Motor neuron (in vitro differentiated cells): ENCODE results near the gene TBX2. TPM values are rescaled to one million over a fixed set of nuclear protein-coding genes. Genes with fewer than 3 reads are reported as not detected.
"Not testable (repeated sequence)": the region's sequence is repeated elsewhere in the genome, so short reads cannot be mapped to it uniquely, and the experiment has no call there.

Source experiments
- ATAC-seq, 8 experiments: fragments of 200-7000 bp; cut with Tn5 transposase; replicated peaks in 6 of 8; 2 replicates each; pipeline ENCODE4 v1.8.0; 2021; ENCODE audit warnings: mild to moderate bottlenecking in 8 of 8, moderate library complexity in 8 of 8
- H3K27ac ChIP-seq, 2 donors: fragments of 250-450 bp; sonication (Bioruptor Pico); 2 replicates each; pipeline ENCODE4 v1.9.0; 2021; ENCODE audit warnings: antibody characterized with exemption in 2 of 2, mild to moderate bottlenecking in 2 of 2, moderate library complexity in 1 of 2
- H3K4me1 ChIP-seq, 2 donors: fragments of 250-450 bp; sonication (Bioruptor Pico); replicated peaks in 1 of 2; 2 replicates each; pipeline ENCODE4 v1.6.1; 2021; ENCODE audit warnings: antibody characterized with exemption in 2 of 2, mild to moderate bottlenecking in 2 of 2, moderate library complexity in 1 of 2
- H3K4me3 ChIP-seq, 5 donors: fragments of 250-450 bp; sonication (Bioruptor Pico); 2 replicates each; pipeline ENCODE4 v1.9.0; 2021; ENCODE audit warnings: antibody characterized with exemption in 5 of 5, mild to moderate bottlenecking in 5 of 5, moderate library complexity in 4 of 5
- WGBS, 10 experiments: fragments of 450-650 bp; shearing (Covaris generic); methylation state at CpG; one replicate each; pipeline ENCODE4 v1.0.0; 2022; 5-methylcytosine and 5-hydroxymethylcytosine counted together
- in situ Hi-C, 9 experiments: fragments of 400-800 bp; cut with MboI; loops; one replicate each; pipeline ENCODE4 v1.15.0; 2021; ENCODE audit warnings: low sequenced_read_pairs in 9 of 9, low pct_unique_long_range_greater_than_20kb in 2 of 9; ENCODE audit not compliant: unreplicated experiment in 9 of 9
- total RNA-seq, 8 experiments: library from RNA; unstranded; fragments of 300-600 nt; gene quantifications; 2 replicates each; pipeline versions ENCODE4 v1.2.3 to v1.2.4, GENCODE V29; 2022

TBX2 gene
- total RNA-seq, 8 experiments from 2014 or later: 0.25 to 2.9 (median 2.1) TPM

GRCh38 chr17:61442136-61442775 lies 42.6 kb downstream of the TBX2 start:
- in situ Hi-C loops: loop anchor here in 3 of 9 experiments (25.0 kb wide), 3 partner anchors 95 to 370 kb away; no protein-coding TSS in a partner anchor
- H3K4me3 ChIP-seq: no peak overlapping the region
- H3K4me1 ChIP-seq: peaks cover 2 to 4% of the 10 kb centered on the region in 2 donors
- H3K27ac ChIP-seq: no peak overlapping the region
- no peak for ATAC-seq
- 10 to 90% (median 69%) methylated on average over 1 to 4 of the region's 4 CpGs; no CpG with 5 or more reads in 1 of the 10 experiments for WGBS, 10 experiments

GRCh38 chr17:61442878-61443474 lies 43.3 kb downstream of the TBX2 start:
- no peak for ATAC-seq
- WGBS, 10 experiments: 10 to 91% (median 71%) methylated on average over 1 to 7 of the region's 11 CpGs; no CpG with 5 or more reads in 1 of the 10 experiments
- in situ Hi-C loops: loop anchor here in 3 of 9 experiments (25.0 kb wide), 3 partner anchors 94 to 369 kb away; no protein-coding TSS in a partner anchor

GRCh38 chr17:61443475-61443882 lies 43.8 kb downstream of the TBX2 start:
- in situ Hi-C loops: loop anchor here in 3 of 9 experiments (25.0 kb wide), 3 partner anchors 94 to 369 kb away; no protein-coding TSS in a partner anchor
- Histone ChIP-seq H3K27ac (no peak overlapping the region), H3K4me3 (no peak overlapping the region), H3K4me1 (peaks cover 2 to 4% of the 10 kb centered on the region in 2 donors)
- 90% methylated on average over 2 of the region's 18 CpGs; no CpG with 5 or more reads in 9 of the 10 experiments for WGBS, 10 experiments
- ATAC-seq: peak in 1 of 8 experiments; percentile 27

More at GRCh38 chr17:61442878-61443474, 43.3 kb downstream of the TBX2 start:
- Histone ChIP-seq H3K4me3 (no peak overlapping the region), H3K27ac (no peak overlapping the region), H3K4me1 (peaks cover 2 to 4% of the 10 kb centered on the region in 2 donors)

- no peak overlapping the region for H3K27ac ChIP-seq
- no peak overlapping the region for H3K4me3 ChIP-seq
- no peak for ATAC-seq
- in situ Hi-C loops: loop anchor here in 3 of 9 experiments (25.0 kb wide), 3 partner anchors 93 to 368 kb away; no protein-coding TSS in a partner anchor
- H3K4me1 ChIP-seq: peaks cover 2 to 4% of the 10 kb centered on the region in 2 donors
- WGBS, 10 experiments: 36 to 93% (median 56%) methylated on average over 2 to 9 of the region's 13 CpGs; no CpG with 5 or more reads in 3 of the 10 experiments
Observed at GRCh38 chr17:61444075-61444474, 44.4 kb downstream of the TBX2 start.

- WGBS, 10 experiments: 0 to 100% (median 50%) methylated on average over 1 to 2 of the region's 6 CpGs; no CpG with 5 or more reads in 3 of the 10 experiments
- peak in 5 of 8 experiments; percentile 80 to 98 (median 82) for ATAC-seq
- in situ Hi-C loops: loop anchor here in 3 of 9 experiments (25.0 kb wide), 3 partner anchors 92 to 367 kb away; no protein-coding TSS in a partner anchor
- no peak overlapping the region for H3K27ac ChIP-seq
- no peak overlapping the region for H3K4me3 ChIP-seq
- peaks cover 2 to 4% of the 10 kb centered on the region in 2 donors for H3K4me1 ChIP-seq
Observed at GRCh38 chr17:61444831-61445230, 45.2 kb downstream of the TBX2 start.

- in situ Hi-C loops: loop anchor here in 3 of 9 experiments (25.0 kb wide), 3 partner anchors 90 to 365 kb away; no protein-coding TSS in a partner anchor
- Histone ChIP-seq H3K4me1 (peaks cover 2 to 4% of the 10 kb centered on the region in 2 donors), H3K27ac (no peak overlapping the region), H3K4me3 (no peak overlapping the region)
- no peak for ATAC-seq
Observed at GRCh38 chr17:61447358-61447757, 47.7 kb downstream of the TBX2 start.

GRCh38 chr17:61448042-61448441 lies 48.4 kb downstream of the TBX2 start:
- in situ Hi-C loops: loop anchor here in 3 of 9 experiments (25.0 kb wide), 3 partner anchors 89 to 364 kb away; no protein-coding TSS in a partner anchor
- 33 to 100% (median 67%) methylated on average over 1 to 2 of the region's 2 CpGs; no CpG with 5 or more reads in 3 of the 10 experiments for WGBS, 10 experiments

GRCh38 chr17:61449140-61449539 lies 49.5 kb downstream of the TBX2 start:
- in situ Hi-C loops: loop anchor here in 3 of 9 experiments (25.0 kb wide), 3 partner anchors 88 to 363 kb away; no protein-coding TSS in a partner anchor
- ATAC-seq: not testable (repeated sequence)
- WGBS, 10 experiments: 73 to 100% (median 88%) methylated on average over 2 to 4 of the region's 4 CpGs; no CpG with 5 or more reads in 2 of the 10 experiments

More at GRCh38 chr17:61448042-61448441, 48.4 kb downstream of the TBX2 start:
- Histone ChIP-seq H3K4me1 (peaks cover 2 to 4% of the 10 kb centered on the region in 2 donors), H3K27ac (no peak overlapping the region), H3K4me3 (no peak overlapping the region)
- ATAC-seq: no peak

GRCh38 chr17:61449707-61450640 lies 50.3 kb downstream of the TBX2 start:
- H3K27ac ChIP-seq: no peak overlapping the region
- no peak for ATAC-seq
- peaks cover 3 to 10% of the 10 kb centered on the region in 2 donors for H3K4me1 ChIP-seq
- no peak overlapping the region for H3K4me3 ChIP-seq
- in situ Hi-C loops: loop anchor here in 3 of 9 experiments (25.0 kb wide), 3 partner anchors 87 to 362 kb away; no protein-coding TSS in a partner anchor
- WGBS, 10 experiments: 68 to 89% (median 86%) methylated on average over 3 to 9 of the region's 9 CpGs; no CpG with 5 or more reads in 1 of the 10 experiments

More at GRCh38 chr17:61449140-61449539, 49.5 kb downstream of the TBX2 start:
- not testable (repeated sequence) for H3K4me3 ChIP-seq, H3K4me1 ChIP-seq, H3K27ac ChIP-seq

GRCh38 chr17:61450641-61451537 lies 51.2 kb downstream of the TBX2 start:
- WGBS, 10 experiments: 17 to 87% (median 75%) methylated on average over 2 to 10 of the region's 19 CpGs; no CpG with 5 or more reads in 3 of the 10 experiments
- Histone ChIP-seq H3K27ac (no peak overlapping the region), H3K4me1 (peaks cover 3 to 7% of the 10 kb centered on the region in 2 donors), H3K4me3 (no peak overlapping the region)
- in situ Hi-C loops: no loop called here
- no peak for ATAC-seq

GRCh38 chr17:61451538-61452300 lies 52.1 kb downstream of the TBX2 start:
- peak in 7 of 8 experiments; percentile 15 to 85 (median 51) for ATAC-seq

More at GRCh38 chr17:61451538-61452300, 52.1 kb downstream of the TBX2 start:
- in situ Hi-C loops: no loop called here
- H3K4me1 ChIP-seq: peaks cover 3 to 7% of the 10 kb centered on the region in 2 donors
- no peak overlapping the region for H3K4me3 ChIP-seq
- WGBS, 10 experiments: 0 to 100% methylated on average over 2 to 4 of the region's 75 CpGs; no CpG with 5 or more reads in 8 of the 10 experiments
- no peak overlapping the region for H3K27ac ChIP-seq
